Sigmoid colon (tissue), 7 donors: ENCODE results near the gene CEACAM4. TPM values are rescaled to one million over a fixed set of nuclear protein-coding genes. Genes with fewer than 3 reads are reported as not detected.

Experiments used
- DNase-seq: peaks from one replicate; pipeline ENCODE4 v3.0.0-alpha.2; 2019
- H3K27ac ChIP-seq, 4 donors: fragments of 200-600 bp; sonication (generic); one replicate each; pipeline ENCODE4 v1.5.1; 2016 to 2019; ENCODE audit warnings: mild to moderate bottlenecking in 1 of 4
- H3K27me3 ChIP-seq, 3 donors: fragments of 200-600 bp; sonication (generic); one replicate each; pipeline ENCODE4 v1.5.1; 2019; ENCODE audit warnings: mild to moderate bottlenecking in 1 of 3
- H3K36me3 ChIP-seq, 4 donors: fragments of 200-600 bp; sonication (generic); one replicate each; pipeline ENCODE4 v1.5.1; 2016 to 2019
- H3K4me1 ChIP-seq, 4 donors: fragments of 200-600 bp; sonication (generic); one replicate each; pipeline ENCODE4 v1.5.1; 2017 to 2019
- H3K4me3 ChIP-seq, 4 donors: fragments of 200-600 bp; sonication (generic); one replicate each; pipeline ENCODE4 v1.5.1; 2017 to 2019; ENCODE audit warnings: mild to moderate bottlenecking in 2 of 4, moderate library complexity in 1 of 4
- H3K9me3 ChIP-seq, 4 donors: fragments of 200-600 bp in 3 of 4; sonication (generic) in 3 of 4; one replicate each; pipeline versions ENCODE4 v1.5.1 to v1.6.1; 2013 to 2019
- EP300 ChIP-seq, 4 donors: sonication (generic); formaldehyde crosslinking; IDR thresholded peaks; one replicate each; pipeline ENCODE4 v1.6.1; 2017; ENCODE audit warnings: antibody characterized with exemption in 4 of 4
- POLR2A ChIP-seq, 2 donors: fragments of 450-650 bp; IDR thresholded peaks; one replicate each; pipeline ENCODE4 v1.6.1; 2016; ENCODE audit warnings: antibody characterized with exemption in 2 of 2, mild to moderate bottlenecking in 2 of 2, moderate library complexity in 2 of 2
- POLR2AphosphoS5 ChIP-seq, 4 donors: sonication (generic); formaldehyde crosslinking; IDR thresholded peaks; one replicate each; pipeline ENCODE4 v1.6.1; 2017; ENCODE audit warnings: antibody characterized with exemption in 4 of 4
- WGBS, 2 donors: extraction: QIAGEN DNeasy Blood & Tissue Kit; methylation state at CpG; one replicate each; pipeline ENCODE4 v1.1.7; 2013; 5-methylcytosine and 5-hydroxymethylcytosine counted together
- intact Hi-C: fragments of 100-400 bp; cut with DNase I; formaldehyde crosslinking; loops from one replicate; pipeline ENCODE4 v1.15.1; 2023
- polyA plus RNA-seq, 3 donors: library from polyadenylated mRNA; stranded (reverse); fragments of 200-250 nt; gene quantifications; one replicate each; pipeline ENCODE4 v1.2.3, GENCODE V29; 2013
- total RNA-seq, 4 donors: library from RNA; depleted of rRNA; stranded (reverse); fragments of >200 nt; gene quantifications; one replicate each; pipeline ENCODE4 v1.1.0, GENCODE V29; 2016
- TF ChIP-seq, protein P1 (sequence below), 4 experiments: fragments of 450-650 bp in 3 of 4; fragments of 200-600 bp in 1 of 4; IDR thresholded peaks; one replicate each; pipeline ENCODE4 v1.5.1; 2016 to 2019; ENCODE audit warnings: antibody characterized with exemption in 4 of 4, mild to moderate bottlenecking in 3 of 4, moderate library complexity in 2 of 4
- donor health status: healthy with polysubstance abuse.
- donor health status: Bipolar disorder and iron deficiency.
- donor health status: healthy.

Gene CEACAM4
- total and polyA plus RNA-seq, 7 donors = 1.6 to 3.6 (median 1.9) TPM; not detected in 4

DNA sequence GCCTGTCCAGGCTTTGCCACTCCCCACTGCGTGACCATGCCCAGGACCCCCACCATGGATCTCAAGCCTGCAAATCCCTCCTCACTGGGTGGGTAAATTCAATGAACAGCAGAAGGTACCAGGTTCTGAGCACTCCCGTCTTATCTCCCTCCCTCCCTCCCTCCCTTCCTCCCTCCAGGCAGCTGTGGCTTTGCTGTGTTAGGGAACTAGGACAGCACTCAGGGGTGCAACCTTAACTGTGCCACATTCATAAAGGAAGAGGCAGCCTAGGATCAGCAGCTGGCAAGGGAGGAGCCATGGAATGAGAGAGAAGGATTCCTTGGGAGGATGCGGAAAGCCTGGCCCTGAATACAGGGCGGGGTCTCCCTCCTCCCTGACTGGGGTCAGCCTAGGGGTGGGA lies 5.6 kb downstream of the CEACAM4 start:
- Histone ChIP-seq H3K4me1 (no peaks in the 10 kb centered on the region), H3K27ac (no peak overlapping the region), H3K36me3 (no peaks in the 10 kb centered on the region), H3K9me3 (no peaks in the 10 kb centered on the region), H3K27me3 (peaks cover 0 to 8% (median 0%) of the 10 kb centered on the region in 3 donors), H3K4me3 (no peak overlapping the region)
- 48 to 60% methylated on average over 4 of the region's 4 CpGs for WGBS, 2 donors
- intact Hi-C loops = no loop called here
- DNase-seq = no peak
- TF ChIP-seq, protein P1, sequence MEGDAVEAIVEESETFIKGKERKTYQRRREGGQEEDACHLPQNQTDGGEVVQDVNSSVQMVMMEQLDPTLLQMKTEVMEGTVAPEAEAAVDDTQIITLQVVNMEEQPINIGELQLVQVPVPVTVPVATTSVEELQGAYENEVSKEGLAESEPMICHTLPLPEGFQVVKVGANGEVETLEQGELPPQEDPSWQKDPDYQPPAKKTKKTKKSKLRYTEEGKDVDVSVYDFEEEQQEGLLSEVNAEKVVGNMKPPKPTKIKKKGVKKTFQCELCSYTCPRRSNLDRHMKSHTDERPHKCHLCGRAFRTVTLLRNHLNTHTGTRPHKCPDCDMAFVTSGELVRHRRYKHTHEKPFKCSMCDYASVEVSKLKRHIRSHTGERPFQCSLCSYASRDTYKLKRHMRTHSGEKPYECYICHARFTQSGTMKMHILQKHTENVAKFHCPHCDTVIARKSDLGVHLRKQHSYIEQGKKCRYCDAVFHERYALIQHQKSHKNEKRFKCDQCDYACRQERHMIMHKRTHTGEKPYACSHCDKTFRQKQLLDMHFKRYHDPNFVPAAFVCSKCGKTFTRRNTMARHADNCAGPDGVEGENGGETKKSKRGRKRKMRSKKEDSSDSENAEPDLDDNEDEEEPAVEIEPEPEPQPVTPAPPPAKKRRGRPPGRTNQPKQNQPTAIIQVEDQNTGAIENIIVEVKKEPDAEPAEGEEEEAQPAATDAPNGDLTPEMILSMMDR (IDR thresholded peaks at IDR 0.05) = no peak
- no peak for TF ChIP-seq EP300 (IDR thresholded peaks at IDR 0.05)
- TF ChIP-seq POLR2AphosphoS5 (IDR thresholded peaks at IDR 0.05) = no peak
- TF ChIP-seq POLR2A (IDR thresholded peaks at IDR 0.05) = no peak

DNA sequence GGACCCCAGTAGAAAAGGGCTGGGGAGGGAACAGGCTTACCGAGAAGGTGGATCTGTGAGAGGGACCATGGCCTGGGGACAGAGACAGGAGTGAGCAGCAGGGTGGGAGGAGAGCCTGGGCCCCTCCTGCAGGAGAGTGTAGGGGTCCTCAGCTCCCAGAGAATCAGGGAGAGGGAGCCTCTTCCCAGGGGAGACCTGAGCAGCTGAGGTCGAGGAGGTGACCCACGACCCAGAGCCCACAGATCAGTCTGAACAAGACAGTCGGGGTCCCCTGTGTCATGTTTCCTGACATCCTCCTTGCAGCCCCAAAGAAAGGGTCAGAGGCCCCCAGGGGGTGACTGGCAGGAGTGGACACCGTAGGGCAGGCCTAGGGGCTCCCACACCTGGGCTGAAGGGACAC lies 6.7 kb downstream of the CEACAM4 start:
- no peaks in the 10 kb centered on the region for H3K4me1 ChIP-seq
- 69 to 74% methylated on average over 5 of the region's 5 CpGs for WGBS, 2 donors
- TF ChIP-seq EP300 (IDR thresholded peaks at IDR 0.05) (no peak), POLR2AphosphoS5 (IDR thresholded peaks at IDR 0.05) (no peak), POLR2A (IDR thresholded peaks at IDR 0.05) (no peak)
- TF ChIP-seq, protein P1 (IDR thresholded peaks at IDR 0.05) = no peak
- H3K36me3 ChIP-seq = no peaks in the 10 kb centered on the region
- H3K9me3 ChIP-seq = no peaks in the 10 kb centered on the region
- no peak overlapping the region for H3K4me3 ChIP-seq
- no peak overlapping the region for H3K27ac ChIP-seq
- intact Hi-C loops = no loop called here
- no peak for DNase-seq
- peaks cover 0 to 5% (median 0%) of the 10 kb centered on the region in 3 donors for H3K27me3 ChIP-seq

DNA sequence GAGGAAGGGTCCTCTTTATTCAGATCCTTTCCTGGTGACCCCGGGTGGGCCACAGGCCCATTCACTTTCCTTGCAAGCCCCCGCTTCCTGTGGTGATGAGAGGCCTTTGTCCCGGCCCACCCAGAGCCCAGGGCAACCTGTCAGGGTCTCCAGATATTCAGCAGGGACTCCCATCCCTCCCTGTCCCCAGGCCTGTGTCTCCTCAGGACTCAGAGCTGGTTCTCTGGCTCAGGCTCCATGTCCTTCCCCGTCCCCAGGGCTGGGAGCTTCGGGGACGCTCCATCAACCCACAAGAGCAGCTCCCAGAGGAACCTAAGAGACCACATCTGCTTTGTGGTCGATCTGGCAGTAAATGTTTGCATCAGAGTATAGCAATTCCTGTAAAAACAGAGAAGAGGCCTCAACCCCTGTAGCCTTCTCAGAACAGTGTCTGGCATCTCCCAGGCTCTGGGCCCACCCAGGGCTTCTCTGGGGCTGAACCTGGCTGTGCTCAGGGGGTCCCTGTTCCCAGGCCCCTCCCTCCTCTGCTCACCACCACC lies 7.8 kb downstream of the CEACAM4 start:
- no peak for DNase-seq
- no peaks in the 10 kb centered on the region for H3K9me3 ChIP-seq
- WGBS, 2 donors = 29 to 39% methylated on average over 7 of the region's 7 CpGs
- no peaks in the 10 kb centered on the region for H3K36me3 ChIP-seq
- H3K27ac ChIP-seq = no peak overlapping the region
- TF ChIP-seq POLR2AphosphoS5 (IDR thresholded peaks at IDR 0.05) = no peak
- no peak for TF ChIP-seq POLR2A (IDR thresholded peaks at IDR 0.05)
- TF ChIP-seq EP300 (IDR thresholded peaks at IDR 0.05) = no peak
- TF ChIP-seq, protein P1 (IDR thresholded peaks at IDR 0.05) = no peak
- no peak overlapping the region for H3K4me3 ChIP-seq
- intact Hi-C loops = no loop called here
- no peaks in the 10 kb centered on the region for H3K4me1 ChIP-seq
- H3K27me3 ChIP-seq = peaks cover 0 to 5% (median 0%) of the 10 kb centered on the region in 3 donors

DNA sequence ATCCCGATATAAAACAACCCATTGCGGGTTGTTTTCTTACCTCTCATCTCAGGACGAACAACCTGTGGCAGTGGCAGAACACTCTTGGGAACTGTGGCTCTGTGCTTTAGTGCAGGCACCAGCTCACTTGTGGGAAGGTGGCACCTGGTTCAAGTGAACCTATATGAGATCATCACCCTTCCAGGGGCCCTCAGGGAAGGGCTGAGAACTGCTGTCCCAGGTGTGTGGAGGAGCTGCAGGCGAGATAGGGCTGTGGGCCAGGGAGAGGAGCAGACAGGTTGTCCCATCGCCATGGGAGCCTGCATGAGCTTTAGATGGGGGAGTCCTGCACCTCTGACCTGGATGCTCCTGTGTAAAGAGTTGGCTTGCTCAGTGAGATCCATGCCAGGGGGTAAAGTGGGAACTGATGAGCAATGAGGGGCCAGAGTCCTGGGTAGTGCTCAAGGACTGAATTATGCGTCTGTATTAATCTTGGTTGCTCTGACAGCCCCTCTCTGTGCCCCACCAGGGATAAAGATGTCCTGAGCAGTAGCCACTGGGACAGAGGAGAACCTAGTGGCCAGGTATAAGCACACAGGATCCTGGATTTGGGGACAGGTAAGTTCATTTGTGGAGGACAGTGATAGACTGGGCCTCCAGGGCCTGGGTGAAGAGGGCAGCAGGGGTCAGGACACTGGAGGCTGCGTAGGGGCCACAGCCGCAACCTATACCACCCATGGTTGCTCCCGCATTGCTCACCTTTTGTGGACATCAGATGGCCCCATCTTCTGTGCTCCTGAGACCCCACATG lies 8.7 kb downstream of the CEACAM4 start:
- no peak for DNase-seq
- peaks cover 0 to 10% (median 0%) of the 10 kb centered on the region in 3 donors for H3K27me3 ChIP-seq
- no peaks in the 10 kb centered on the region for H3K9me3 ChIP-seq
- intact Hi-C loops = no loop called here
- no peak overlapping the region for H3K4me3 ChIP-seq
- H3K36me3 ChIP-seq = no peaks in the 10 kb centered on the region
- TF ChIP-seq, protein P1 (IDR thresholded peaks at IDR 0.05) = no peak
- no peak for TF ChIP-seq POLR2AphosphoS5 (IDR thresholded peaks at IDR 0.05)
- TF ChIP-seq EP300 (IDR thresholded peaks at IDR 0.05) = no peak
- TF ChIP-seq POLR2A (IDR thresholded peaks at IDR 0.05) = no peak
- WGBS, 2 donors = 86 to 87% methylated on average over 9 of the region's 9 CpGs
- H3K27ac ChIP-seq = no peak overlapping the region
- no peaks in the 10 kb centered on the region for H3K4me1 ChIP-seq
